Left colon (tissue), 2 donors: ENCODE data around the gene BTBD17. TPM values are rescaled to one million over a fixed set of nuclear protein-coding genes. Genes with fewer than 3 reads are reported as not detected.

Experiments
- ATAC-seq: fragments of 200-7000 bp; cut with Tn5 transposase; one replicate; pipeline ENCODE4 v1.9.1; 2020; ENCODE audit warnings: mild to moderate bottlenecking, moderate library complexity
- DNase-seq, 2 donors: peaks; one replicate each; pipeline ENCODE4 v3.0.0-alpha.2; 2020
- intact Hi-C, 2 donors: fragments of 100-400 bp; cut with DNase I in 1 of 2; cut with micrococcal nuclease in 1 of 2; formaldehyde crosslinking; loops; one replicate each; pipeline versions ENCODE4 v1.11.2 to v1.14.0; 2022; cut with DNase I, micrococcal nuclease
- total RNA-seq, 2 donors: library from RNA; stranded (reverse); fragmentation: NEBNext Ultra II Directional; extraction: Animal tissue kit (Norgen Biotek cat#: 25700); gene quantifications; one replicate each; pipeline ENCODE4 v1.2.1, GENCODE V29; 2021
- donor health status: DM: no; HTN: no; CAD: no.
- donor health status: DM: yes; HTN: yes; CAD: no.

The BTBD17 gene
- total RNA-seq, 2 donors from 2014 or later: 0.24 TPM; not detected in 1

DNA sequence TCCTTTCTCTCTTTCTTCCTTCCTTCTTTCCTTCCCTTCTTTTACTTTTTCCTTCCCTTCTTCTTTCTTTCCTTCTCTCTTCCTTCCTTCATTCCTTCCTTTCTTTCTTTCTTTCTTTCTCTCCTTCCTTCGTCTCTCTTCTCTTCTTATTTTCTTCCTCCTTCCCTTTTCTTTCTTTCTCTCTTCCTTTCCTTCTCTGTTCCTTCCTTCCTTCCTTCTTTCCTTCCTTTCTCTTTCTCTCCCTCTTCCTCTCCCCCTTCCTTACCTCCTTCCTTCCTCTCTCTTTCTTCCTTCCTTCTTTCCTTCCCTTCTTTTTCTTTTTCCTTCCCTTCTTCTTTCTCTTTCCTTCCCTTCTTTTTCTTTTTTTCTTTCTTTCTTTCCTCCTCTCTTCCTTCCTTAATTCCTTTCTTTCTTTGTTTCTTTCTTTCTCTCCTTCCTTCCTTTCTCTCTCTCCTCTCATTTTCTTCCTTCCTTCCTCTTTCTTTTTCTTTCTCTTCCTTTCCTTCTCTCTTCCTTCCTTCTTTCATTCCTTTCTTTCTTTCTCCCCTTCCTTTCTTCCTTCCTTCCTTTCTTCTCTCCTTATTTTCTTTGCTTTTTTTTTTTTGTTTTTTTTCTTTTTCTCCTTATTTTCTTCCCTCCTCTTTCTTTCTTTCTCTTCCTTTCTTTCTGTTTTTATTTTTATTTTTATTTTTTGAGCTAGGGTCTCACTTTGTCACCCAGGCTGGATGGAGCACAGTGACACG is 28.4 kb upstream of the BTBD17 start:
- DNase-seq (no peak), ATAC-seq (no peak)
- intact Hi-C loops: no loop called here

GRCh38 chr17:74389084-74389753 is 27.6 kb upstream of the BTBD17 start:
- intact Hi-C loops: no loop called here
- no peak for DNase-seq
- no peak for ATAC-seq

DNA sequence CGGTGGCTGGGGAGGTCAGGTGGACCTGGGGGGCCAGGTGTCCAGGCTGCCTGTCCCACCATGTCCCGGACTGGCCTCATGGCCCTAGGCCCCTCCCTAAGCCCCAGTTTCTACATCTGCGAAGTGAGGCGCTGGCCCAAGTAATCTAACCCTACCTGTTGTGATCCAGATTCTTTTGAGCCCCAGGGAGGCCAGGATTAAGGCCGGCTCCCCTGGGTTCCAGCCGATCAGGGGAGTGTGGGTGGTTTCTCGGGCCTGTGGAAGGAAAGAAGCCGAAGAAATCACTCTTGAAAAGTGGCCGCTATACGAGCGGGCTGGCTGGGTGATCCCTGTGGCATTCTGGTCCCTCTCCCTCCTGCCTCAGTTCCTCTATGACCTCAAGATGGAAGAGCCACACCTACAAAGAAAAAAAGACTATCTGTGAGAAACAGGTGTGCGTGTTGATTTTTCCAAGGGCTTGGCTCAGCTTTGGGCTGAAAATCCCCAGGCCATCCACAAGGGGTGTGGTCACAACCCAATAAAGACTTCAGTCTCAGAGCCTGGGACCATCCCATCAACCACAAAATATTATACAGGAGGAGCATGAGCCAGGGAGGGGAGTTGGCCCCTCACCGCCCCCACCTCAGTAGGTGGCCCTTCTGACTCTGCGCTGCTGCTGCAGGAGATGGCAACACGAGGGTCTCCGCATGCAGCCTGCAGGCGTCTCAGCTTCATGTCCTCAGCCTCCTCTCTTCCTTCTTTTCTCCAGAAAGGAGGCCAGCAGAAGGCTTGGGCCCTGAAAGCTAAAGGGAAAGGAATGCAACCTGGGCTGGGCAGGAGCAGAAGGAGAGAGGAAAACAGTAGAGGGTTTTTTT is 25.9 kb upstream of the BTBD17 start:
- peak; percentile 76 for ATAC-seq
- DNase-seq: no peak
- intact Hi-C loops: no loop called here

DNA sequence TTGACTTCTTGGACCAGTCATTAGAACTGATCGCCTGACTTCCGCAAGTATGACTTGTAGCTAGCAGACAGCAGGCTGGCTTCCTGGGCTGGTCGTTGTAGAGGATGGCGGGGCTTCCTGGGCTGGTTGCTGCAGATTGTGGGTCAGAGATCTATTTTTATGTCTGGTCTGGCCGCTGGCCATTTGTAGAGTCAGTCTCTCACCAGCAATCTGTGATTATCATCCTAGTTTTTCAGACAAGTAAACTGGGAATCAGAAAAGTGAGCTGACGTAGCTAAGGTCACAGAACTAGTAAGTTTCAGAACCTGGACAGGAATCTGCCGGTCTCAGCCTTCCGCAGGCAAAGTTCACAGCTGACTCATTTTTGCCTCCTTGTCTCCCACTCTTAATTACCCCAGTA is 24.7 kb upstream of the BTBD17 start:
- DNase-seq (no peak), ATAC-seq (peak; percentile 48)
- intact Hi-C loops: no loop called here

DNA sequence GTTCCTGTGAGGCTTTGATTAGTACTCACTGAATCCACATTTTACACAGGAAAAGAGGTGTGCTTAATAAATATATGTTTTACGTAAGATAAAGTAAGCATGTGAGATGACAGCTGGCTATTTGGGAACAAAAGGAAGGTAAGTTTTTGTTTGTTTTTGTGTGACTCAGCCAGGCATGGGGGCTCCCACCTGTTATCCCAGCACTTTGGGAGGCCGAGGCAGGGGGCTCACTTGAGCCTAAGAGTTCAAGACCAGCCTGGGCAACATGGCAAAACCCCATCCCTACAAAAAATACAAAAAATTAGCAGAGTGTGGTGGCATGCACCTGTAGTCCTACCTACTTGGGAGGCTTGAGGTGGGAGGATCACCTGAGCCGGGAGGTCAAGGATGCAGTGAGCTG is 23.5 kb upstream of the BTBD17 start:
- intact Hi-C loops: no loop called here
- ATAC-seq: no peak
- no peak for DNase-seq

- intact Hi-C loops: no loop called here
- DNase-seq (no peak), ATAC-seq (no peak)
Observed at GRCh38 chr17:74383141-74383540, 21.5 kb upstream of the BTBD17 start.

GRCh38 chr17:74380959-74381808 is 19.5 kb upstream of the BTBD17 start:
- peak; percentile 42 for ATAC-seq
- intact Hi-C loops: no loop called here
- DNase-seq: peak; percentile 45 to 48

- intact Hi-C loops: no loop called here
- DNase-seq (peak; percentile 66 to 72), ATAC-seq (peak; percentile 78)
Observed at GRCh38 chr17:74380086-74380958, 18.7 kb upstream of the BTBD17 start.

DNA sequence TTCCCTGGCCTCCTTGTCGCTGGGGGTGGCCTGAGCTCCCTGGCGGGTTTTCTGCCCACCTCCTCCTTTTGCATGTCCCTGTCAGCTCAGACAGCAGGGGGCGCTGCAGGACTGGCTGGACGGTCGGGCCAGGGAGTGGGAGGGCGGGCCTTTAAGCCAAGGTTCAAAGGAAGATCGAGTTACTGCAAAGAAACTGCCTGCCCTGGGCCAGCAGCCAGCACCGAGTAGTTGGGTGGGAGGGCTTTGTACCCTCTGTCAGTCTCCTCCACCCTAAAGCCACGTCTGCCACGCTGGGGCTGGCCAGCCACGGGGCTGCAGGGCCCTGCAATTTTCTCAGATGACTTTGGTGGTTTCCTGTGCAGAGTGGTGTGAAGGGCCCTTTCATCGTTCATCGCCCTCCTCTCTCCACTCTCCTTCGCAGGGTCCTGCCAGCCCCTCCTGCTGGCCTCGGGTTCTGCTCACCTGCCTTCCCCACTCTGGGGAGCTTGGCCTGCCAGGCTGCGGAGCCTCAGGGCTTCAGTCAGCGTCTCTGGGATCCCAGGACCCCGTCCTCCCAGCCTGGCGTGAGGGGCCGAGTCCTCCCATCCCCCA is 17.9 kb upstream of the BTBD17 start:
- DNase-seq: peak; percentile 88 to 98
- intact Hi-C loops: loop anchor here (2.0 to 5.0 kb wide), 2 partner anchors 77 to 78 kb away; no protein-coding TSS in a partner anchor
- peak; percentile 69 for ATAC-seq

DNA sequence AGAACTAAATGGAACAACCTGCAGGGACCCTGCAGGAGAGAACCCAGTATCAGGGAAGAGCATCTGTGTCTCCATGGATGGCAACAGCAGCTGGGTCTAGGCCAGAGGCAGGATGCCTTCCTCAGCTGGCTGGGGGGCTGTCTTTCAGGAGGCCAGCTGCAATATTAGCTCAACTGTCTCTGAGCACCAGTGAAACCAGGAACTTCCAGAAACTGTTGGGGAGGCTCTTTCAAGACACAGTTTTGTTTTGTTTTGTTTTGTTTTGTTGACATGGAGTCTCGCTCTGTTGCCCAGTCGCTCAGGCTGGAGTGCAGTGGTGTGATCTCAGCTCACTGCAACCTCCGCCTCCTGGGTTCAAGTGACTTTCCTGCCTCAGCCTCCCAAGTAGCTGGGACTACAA is 13.2 kb upstream of the BTBD17 start:
- intact Hi-C loops: loop anchor here in 1 of 2 donors (5.0 kb wide), 1 partner anchor 82 kb away; no protein-coding TSS in a partner anchor
- ATAC-seq: no peak

DNA sequence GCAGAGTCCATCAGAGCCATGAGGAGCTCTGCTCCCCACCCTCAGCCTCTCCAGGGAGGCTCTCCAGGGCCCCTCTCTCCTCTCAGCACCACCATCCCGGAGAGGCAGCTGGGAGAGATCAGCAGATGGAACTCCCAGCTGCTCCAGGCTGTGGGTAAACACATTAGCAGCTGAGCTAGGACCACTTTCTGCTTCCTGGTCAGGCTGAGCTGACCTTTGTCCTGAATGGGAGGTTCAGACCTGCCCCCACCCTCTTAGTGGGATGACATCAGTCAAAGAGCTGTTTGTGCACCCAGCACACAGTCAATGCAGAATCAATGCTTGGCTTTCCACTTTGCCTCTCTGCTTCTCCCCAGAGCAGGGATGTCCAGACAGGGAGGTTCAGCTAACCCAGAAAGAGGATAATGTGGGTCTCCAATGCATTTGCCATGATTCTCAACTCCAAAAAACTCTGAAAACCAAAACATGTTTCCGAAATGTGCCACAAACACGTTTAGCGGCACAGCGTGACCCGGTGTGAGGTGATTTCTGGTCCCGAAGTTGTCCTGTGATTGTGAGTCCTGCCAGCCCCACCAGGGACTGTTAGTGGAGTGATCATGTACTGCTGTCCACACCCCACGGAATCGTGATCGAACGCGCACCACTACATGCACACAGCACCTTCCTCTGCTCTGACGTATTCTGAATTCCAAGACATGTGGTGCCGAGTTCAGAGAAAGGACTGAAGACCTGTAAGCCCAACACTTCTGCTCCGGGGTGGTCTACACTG is 12.4 kb upstream of the BTBD17 start:
- intact Hi-C loops: no loop called here
- ATAC-seq: peak; percentile 96
- peak; percentile 56 to 76 for DNase-seq

More for the DNA sequence above, 13.2 kb upstream of the BTBD17 start:
- DNase-seq: no peak

- ATAC-seq (no peak), DNase-seq (no peak)
- intact Hi-C loops: no loop called here
Observed at GRCh38 chr17:74372426-74372825, 10.8 kb upstream of the BTBD17 start.

GRCh38 chr17:74371653-74372147 is 10.0 kb upstream of the BTBD17 start:
- intact Hi-C loops: no loop called here
- DNase-seq (no peak), ATAC-seq (no peak)

DNA sequence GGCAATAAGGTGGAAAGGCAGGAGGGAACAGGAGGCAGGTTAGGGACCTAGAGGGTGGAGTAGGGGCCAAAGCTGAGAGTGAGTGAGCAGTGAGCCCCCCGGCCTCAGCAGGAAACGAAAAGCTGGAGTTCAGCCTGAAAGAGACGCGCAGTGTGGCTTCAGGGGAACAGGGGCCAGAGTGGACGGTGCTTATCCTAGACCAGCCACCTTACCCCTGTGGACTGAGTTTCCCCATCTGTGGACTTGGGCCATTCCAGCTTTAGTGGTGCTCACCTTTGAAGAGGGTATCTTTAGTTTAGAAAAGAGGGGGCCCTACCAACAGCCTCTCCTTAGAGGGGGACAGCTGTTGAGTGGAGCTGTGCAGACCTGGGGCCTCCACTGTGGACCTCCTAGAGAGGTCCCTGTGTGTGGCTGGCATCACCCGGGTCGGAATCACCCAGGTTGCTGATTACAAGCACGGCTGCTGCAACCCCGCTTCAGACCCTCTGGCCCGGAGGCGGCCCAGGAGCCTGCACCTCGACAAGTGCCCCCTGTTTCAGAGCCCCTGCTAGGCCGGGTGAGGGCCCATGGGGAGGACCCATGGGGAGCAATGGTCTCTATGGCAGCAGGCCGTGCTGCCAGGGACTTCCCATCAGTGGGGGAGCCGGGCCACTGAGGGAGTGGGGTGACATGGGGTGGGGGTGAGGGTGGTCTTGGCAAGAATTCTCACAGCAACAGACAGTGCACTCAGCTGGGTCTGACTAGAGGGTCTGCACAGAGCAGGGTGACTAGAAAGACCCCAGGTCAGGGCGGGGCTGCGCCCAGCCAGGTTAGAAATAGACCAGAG is 8.2 kb upstream of the BTBD17 start:
- ATAC-seq: no peak
- intact Hi-C loops: no loop called here
- DNase-seq: no peak

- intact Hi-C loops: no loop called here
- peak; percentile 50 to 72 for DNase-seq
- ATAC-seq: peak; percentile 43
Observed at GRCh38 chr17:74369221-74369620, 7.6 kb upstream of the BTBD17 start.
